Heart left ventricle (tissue), 13 donors: ENCODE measurements around the gene PFKP.

Source experiments
- POLR2A ChIP-seq, 2 donors: fragments of 450-650 bp; IDR thresholded peaks; one replicate each; pipeline ENCODE4 v1.6.1; 2017; ENCODE audit warnings: antibody characterized with exemption in 2 of 2, mild to moderate bottlenecking in 2 of 2, moderate library complexity in 2 of 2
- TF ChIP-seq, protein P1 (sequence below), 12 donors: fragments of 200-600 bp; sonication (generic) in 4 of 12; IDR thresholded peaks; one replicate each; pipeline versions ENCODE4 v1.5.0 to v1.8.0; 2018 to 2022; ENCODE audit warnings: antibody characterized with exemption in 12 of 12, mild to moderate bottlenecking in 5 of 12
- donor health status: ischemic (EF 13 %, LVEDD 7.1; RV severe dilation, severe dysfunction).
- donor health status: DM: no; HTN: yes; CAD: no.
- donor health status: DM: no; HTN: no; CAD: no.
- donor health status: ischemic (EF 25% LVEDD 6.9; RV normal size, moderate dysfunction).
- donor health status: ischemic (EF 25% LVEDD 5.7; RV mildly dilated, moderate dysfunction).
- donor health status: ischemic (EF 35%, LVEDD 5.7; RV mildly dilated, moderate dysfunction).
- donor health status: nonischemic (EF 11% LVEDD 7.7; RV severe dilation, severe dysfunction).
- donor health status: DM: yes; HTN: yes; CAD: no.
- donor health status: PGD.
- donor health status: ischemic (EF 29% LVEDD 5.4; RV normal size, mild dysfunction).
- donor health status: nonischemic (EF 23%, LVEDD 6.1; RV moderate dilation, normal function).

DNA sequence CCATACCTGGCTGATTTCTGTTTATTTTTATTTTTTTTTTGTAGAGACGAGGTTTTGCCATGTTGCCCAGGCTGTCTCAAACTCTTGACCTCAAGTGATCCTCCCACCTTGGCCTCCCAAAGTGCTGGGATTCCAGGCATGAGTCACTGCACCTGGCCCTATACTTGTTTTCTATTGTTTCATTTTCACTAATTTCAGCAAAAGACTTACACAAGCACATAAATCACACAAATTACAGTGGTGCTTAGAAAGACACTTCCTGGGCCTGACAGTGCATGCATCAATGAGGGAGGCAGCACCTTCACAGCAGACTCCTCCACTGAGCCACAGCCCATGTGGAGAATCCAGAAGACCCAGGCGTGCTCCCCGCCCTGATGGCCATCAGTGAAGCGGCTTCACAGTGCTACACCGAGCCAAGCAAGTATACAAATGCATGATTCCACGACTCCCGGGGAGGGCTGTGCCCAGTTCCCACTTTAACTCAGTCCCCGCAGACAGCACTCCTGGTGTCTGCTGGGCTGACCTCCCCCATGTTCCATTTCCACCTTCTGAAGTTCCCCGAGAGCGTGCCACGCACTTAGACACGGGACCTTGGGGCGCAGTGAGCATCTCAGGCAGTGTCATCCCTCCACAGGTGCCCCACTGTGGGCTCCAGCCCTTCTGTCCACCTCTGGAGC is 84.7 kb downstream of the PFKP start:
- no peak for TF ChIP-seq POLR2A (IDR thresholded peaks at IDR 0.05)
- TF ChIP-seq, protein P1, sequence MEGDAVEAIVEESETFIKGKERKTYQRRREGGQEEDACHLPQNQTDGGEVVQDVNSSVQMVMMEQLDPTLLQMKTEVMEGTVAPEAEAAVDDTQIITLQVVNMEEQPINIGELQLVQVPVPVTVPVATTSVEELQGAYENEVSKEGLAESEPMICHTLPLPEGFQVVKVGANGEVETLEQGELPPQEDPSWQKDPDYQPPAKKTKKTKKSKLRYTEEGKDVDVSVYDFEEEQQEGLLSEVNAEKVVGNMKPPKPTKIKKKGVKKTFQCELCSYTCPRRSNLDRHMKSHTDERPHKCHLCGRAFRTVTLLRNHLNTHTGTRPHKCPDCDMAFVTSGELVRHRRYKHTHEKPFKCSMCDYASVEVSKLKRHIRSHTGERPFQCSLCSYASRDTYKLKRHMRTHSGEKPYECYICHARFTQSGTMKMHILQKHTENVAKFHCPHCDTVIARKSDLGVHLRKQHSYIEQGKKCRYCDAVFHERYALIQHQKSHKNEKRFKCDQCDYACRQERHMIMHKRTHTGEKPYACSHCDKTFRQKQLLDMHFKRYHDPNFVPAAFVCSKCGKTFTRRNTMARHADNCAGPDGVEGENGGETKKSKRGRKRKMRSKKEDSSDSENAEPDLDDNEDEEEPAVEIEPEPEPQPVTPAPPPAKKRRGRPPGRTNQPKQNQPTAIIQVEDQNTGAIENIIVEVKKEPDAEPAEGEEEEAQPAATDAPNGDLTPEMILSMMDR (IDR thresholded peaks at IDR 0.05): no peak
